ENCODE measurements around the gene TRMT1.

DNA sequence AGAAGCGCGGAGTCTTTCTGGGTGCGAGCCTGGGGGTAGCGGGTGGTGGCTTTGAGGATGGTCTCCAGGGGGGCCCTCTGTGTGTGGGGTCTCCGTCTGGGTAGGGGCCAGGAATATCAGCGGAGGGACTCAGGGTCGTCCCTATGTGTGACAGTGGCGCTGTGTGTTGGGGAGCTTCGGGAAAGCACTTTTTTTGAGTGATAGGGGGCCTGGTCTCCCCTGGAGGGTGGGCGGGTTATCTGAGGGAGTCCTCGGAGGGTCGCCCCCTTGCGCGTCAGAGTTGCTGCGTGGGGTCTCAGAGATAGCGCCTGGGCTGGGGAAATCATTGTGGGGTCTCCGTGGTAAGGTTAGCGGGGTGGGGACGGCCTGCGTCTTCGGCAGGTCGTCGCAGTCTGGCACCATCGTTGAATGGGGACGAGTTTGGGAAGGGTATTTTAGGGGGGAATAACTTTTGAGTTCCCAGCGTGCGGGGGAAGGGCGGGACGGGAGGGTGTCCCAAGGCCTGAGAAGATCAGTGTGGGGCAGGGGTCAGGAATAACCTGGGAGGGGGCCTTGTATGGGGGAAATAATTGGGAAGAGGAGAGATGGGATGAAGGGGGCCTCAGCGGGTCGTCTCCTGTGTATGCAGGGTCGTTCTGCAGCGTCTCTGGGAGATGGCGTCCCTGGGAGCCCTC is 34.5 kb upstream of the TRMT1 start:
- no peak for TF ChIP-seq CTCF (IDR thresholded peaks at IDR 0.05 in 4 of 5, conservative IDR thresholded peaks at IDR 0.05 in 1 of 5)
- no peak for TF ChIP-seq POLR2A (IDR thresholded peaks at IDR 0.05)
